T-cell (primary cell): ENCODE measurements around the gene AP1AR. TPM values are rescaled to one million over a fixed set of nuclear protein-coding genes. Genes with fewer than 3 reads are reported as not detected.
A peak's percentile ranks its signal among the peaks of the same experiment; 100 is the strongest.

Source experiments
- ATAC-seq, 4 experiments: fragments of 200-7000 bp in 3 of 4; fragments of 150-1000 bp in 1 of 4; cut with Tn5 transposase; replicated peaks in 1 of 4; 1 replicate in 3 of 4; 2 replicates in 1 of 4; pipeline ENCODE4 v1.10.0; 2021; ENCODE audit warnings: moderate library complexity in 3 of 4, mild to moderate bottlenecking in 2 of 4, moderate number of reproducible peaks in 1 of 4
- CTCF ChIA-PET, 2 donors: fragments of 300-600 bp; sonication (Branson Sonifier 250); formaldehyde crosslinking; loops; one replicate each; lab custom pipeline; 2022; ENCODE audit warnings: antibody characterized with exemption in 2 of 2; lab: Charles Lee
- POLR2A ChIA-PET, 2 donors: fragments of 300-600 bp; sonication (Branson Sonifier 250); formaldehyde crosslinking; loops; one replicate each; lab custom pipeline; 2022; ENCODE audit warnings: antibody characterized with exemption in 2 of 2; lab: Charles Lee
- DNase-seq, 35 experiments: peaks; one replicate each; pipeline versions ENCODE4 v3.0.0 to v3.0.0-alpha.2; 2013 to 2023
- H3K27ac ChIP-seq: one replicate; pipeline ENCODE4 v1.5.1; 2013; ENCODE audit warnings: low read length
- H3K27me3 ChIP-seq, 2 experiments: replicated peaks in 1 of 2; 1 replicate in 1 of 2; 2 replicates in 1 of 2; pipeline versions ENCODE4 v1.6.1 to v1.7.0; 2013; ENCODE audit warnings: low read length in 1 of 2, mixed read lengths in 1 of 2; ENCODE audit not compliant: control insufficient read depth in 2 of 2, insufficient read depth in 2 of 2; ENCODE audit errors: extremely low read depth in 1 of 2
- H3K36me3 ChIP-seq, 2 donors: 1 replicate in 1 of 2; 2 replicates in 1 of 2; pipeline versions ENCODE4 v1.6.1 to v1.7.0; 2013; ENCODE audit warnings: low read length in 1 of 2; ENCODE audit not compliant: control insufficient read depth in 2 of 2, insufficient read depth in 1 of 2; ENCODE audit errors: extremely low read depth in 1 of 2
- H3K4me1 ChIP-seq, 2 experiments: 1 replicate in 1 of 2; 2 replicates in 1 of 2; pipeline versions ENCODE4 v1.6.1 to v1.7.0; 2013; ENCODE audit warnings: low read length in 2 of 2, mixed read lengths in 1 of 2; ENCODE audit not compliant: insufficient read depth in 2 of 2, control insufficient read depth in 1 of 2; ENCODE audit errors: extremely low read depth in 1 of 2
- H3K4me3 ChIP-seq, 2 donors: 1 replicate in 1 of 2; 2 replicates in 1 of 2; pipeline versions ENCODE4 v1.5.1 to v1.7.0; 2013; ENCODE audit warnings: mild to moderate bottlenecking in 2 of 2, low read length in 1 of 2, moderate library complexity in 1 of 2; ENCODE audit not compliant: control insufficient read depth in 1 of 2; ENCODE audit errors: extremely low read depth in 1 of 2
- H3K9me3 ChIP-seq: 2 replicates; pipeline ENCODE4 v1.7.0; 2013
- H3K27ac Mint-ChIP-seq, 2 donors: one replicate each; pipeline ENCODE4 v1.8.0; 2020 to 2021; ENCODE audit warnings: mild to moderate bottlenecking in 2 of 2, mixed read lengths in 2 of 2
- H3K27me3 Mint-ChIP-seq, 2 donors: one replicate each; pipeline ENCODE4 v1.8.0; 2021 to 2022; ENCODE audit warnings: mixed read lengths in 2 of 2
- H3K36me3 Mint-ChIP-seq: one replicate; pipeline ENCODE4 v1.8.0; 2021; ENCODE audit warnings: mixed read lengths
- H3K4me1 Mint-ChIP-seq, 3 donors: one replicate each; pipeline ENCODE4 v1.8.0; 2020 to 2022; ENCODE audit warnings: mixed read lengths in 3 of 3, mild to moderate bottlenecking in 1 of 3
- H3K4me3 Mint-ChIP-seq, 3 donors: one replicate each; pipeline ENCODE4 v1.8.0; 2020 to 2022; ENCODE audit warnings: mild to moderate bottlenecking in 3 of 3, mixed read lengths in 3 of 3, moderate library complexity in 3 of 3
- H3K9me3 Mint-ChIP-seq, 3 donors: one replicate each; pipeline ENCODE4 v1.8.0; 2020 to 2022; ENCODE audit warnings: mixed read lengths in 3 of 3
- WGBS: methylation state at CpG from one replicate; pipeline ENCODE4 v1.1.5; 2013; ENCODE audit warnings: missing lambda C conversion rate; ENCODE audit not compliant: insufficient coverage; 5-methylcytosine and 5-hydroxymethylcytosine counted together
- total RNA-seq, 35 experiments: library from RNA in 6 of 35; stranded (reverse) in 6 of 35; fragments of 120-200 nt in 1 of 35; gene quantifications; one replicate each; pipeline versions ENCODE4 v1.2.1 to v1.2.4 and lab custom pipeline; 2013 to 2026

Gene AP1AR
- total RNA-seq, 5 donors from 2014 or later (not counting 1 experiment from before 2014, with no cell fraction given) = 13.9 to 21.4 (median 20.3) TPM

DNA sequence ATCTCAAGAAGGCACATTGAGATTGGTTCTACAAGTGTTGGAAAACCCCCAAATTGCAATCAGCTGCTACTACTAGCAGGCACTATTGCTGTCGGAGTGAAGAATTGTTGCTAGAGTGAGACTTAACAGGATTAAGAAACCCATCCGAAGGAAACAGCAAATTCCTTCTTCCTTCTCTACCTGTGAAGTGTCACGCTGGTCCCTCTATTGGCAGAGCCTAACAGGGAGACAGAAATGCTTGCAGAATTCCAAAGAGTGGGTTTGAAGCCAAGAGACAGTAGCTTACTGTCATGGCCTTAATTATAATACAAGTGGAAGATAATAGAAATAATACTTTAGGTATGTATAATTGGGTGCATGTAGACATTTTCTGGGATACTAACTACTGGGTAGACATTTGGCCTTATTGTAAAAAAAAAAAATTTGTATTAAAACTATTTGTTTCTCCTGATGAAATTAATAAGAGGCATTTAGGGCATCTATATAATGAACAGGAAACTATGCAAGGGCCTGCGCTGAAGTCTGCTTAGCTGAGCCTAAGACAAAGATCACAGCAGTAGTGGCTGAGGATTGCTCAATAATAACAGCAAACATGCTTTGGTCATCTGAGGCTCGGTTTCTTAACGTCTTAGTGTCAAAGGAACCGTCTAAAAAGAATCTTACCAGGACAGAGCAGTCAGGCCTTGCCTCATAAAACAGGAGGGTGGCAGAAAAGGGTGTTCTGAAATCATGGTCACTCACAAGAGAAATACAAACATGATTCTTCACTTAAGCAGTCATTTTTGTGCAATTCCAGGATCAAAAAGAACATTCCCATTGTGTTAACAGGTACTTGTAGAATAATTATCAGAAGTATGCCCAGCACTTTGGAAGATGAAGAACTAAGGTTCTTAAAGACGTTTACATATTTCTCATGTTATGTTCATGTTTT is 45.6 kb upstream of the AP1AR start:
- Mint-ChIP-seq H3K27ac (no peak overlapping the region), H3K36me3 (peaks cover 7% of the 10 kb centered on the region), H3K27me3 (no peaks in the 10 kb centered on the region), H3K9me3 (no peaks in the 10 kb centered on the region), H3K4me1 (peaks cover 24 to 28% (median 27%) of the 10 kb centered on the region in 3 donors), H3K4me3 (no peak overlapping the region)
- no peaks in the 10 kb centered on the region for H3K36me3 ChIP-seq
- no peak for DNase-seq
- H3K4me3 ChIP-seq = no peak overlapping the region
- ChIA-PET CTCF (no interaction called here), POLR2A (interaction anchor here in 1 of 2 donors (0.7 kb wide), 1 partner anchor 48 kb away, joined by 3 read pairs; no protein-coding TSS in a partner anchor)
- H3K27ac ChIP-seq = no peak overlapping the region
- no peak for ATAC-seq
- H3K4me1 ChIP-seq = peaks cover 12 to 18% of the 10 kb centered on the region in 2 experiments
- WGBS = 95% methylated on average over 5 of the region's 8 CpGs
- H3K9me3 ChIP-seq = no peaks in the 10 kb centered on the region
- H3K27me3 ChIP-seq = no peaks in the 10 kb centered on the region

DNA sequence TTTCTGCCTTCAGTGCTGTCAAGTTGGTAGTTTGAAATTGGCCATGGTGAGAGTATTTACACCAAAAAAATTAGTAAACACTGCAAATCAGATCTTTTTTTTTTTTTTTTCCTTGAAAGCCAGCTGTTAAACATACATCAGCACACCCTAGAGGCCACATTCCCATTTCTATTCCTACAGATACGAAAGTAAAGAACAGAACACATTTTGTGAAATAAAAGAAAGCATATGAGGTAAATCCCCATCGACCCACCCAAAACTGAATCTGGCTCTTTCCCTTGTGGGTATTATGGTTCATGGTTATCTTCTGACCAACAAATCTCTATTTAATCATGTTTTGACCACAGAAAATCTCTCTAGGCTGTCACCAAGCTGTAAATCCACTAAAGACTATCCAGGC is 41.8 kb upstream of the AP1AR start:
- Mint-ChIP-seq H3K36me3 (peaks cover 7% of the 10 kb centered on the region), H3K4me1 (no peaks in the 10 kb centered on the region), H3K9me3 (no peaks in the 10 kb centered on the region), H3K27ac (no peak overlapping the region), H3K27me3 (no peaks in the 10 kb centered on the region), H3K4me3 (no peak overlapping the region)
- Histone ChIP-seq H3K27ac (no peak overlapping the region), H3K36me3 (no peaks in the 10 kb centered on the region), H3K4me3 (no peak overlapping the region), H3K27me3 (no peaks in the 10 kb centered on the region), H3K4me1 (no peaks in the 10 kb centered on the region), H3K9me3 (no peaks in the 10 kb centered on the region)
- DNase-seq (peak in 1 of 35 experiments; percentile 16), ATAC-seq (no peak)
- POLR2A ChIA-PET = interaction anchor here in 1 of 2 donors (0.6 kb wide), 1 partner anchor 86 kb away, joined by 4 read pairs; no protein-coding TSS in a partner anchor
- CTCF ChIA-PET = interaction anchor here (0.7 to 1.0 kb wide), 2 partner anchors 72 to 89 kb away, joined by 3 read pairs; no protein-coding TSS in a partner anchor
- no CpG with 5 or more reads among the region's 2 CpGs for WGBS

DNA sequence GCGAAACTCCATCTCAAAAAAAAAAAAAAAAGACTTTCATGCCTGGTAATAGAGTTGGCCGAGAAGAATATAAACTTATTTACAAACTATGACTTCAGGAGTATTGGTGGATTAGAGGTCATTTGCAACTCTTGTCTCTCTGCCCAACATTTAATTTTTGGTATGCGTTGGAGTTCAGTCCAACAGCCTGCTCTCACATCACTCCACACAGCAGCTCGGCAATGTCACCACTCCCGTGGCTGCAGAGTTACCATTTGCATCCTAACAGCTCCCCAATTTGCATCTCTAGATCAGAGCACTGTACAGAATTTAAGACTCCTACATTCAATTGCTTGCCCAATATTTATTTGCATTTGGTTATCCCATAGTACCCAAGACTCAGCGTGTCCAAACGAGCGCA is 40.9 kb upstream of the AP1AR start:
- ATAC-seq (no peak), DNase-seq (no peak)
- Histone ChIP-seq H3K27ac (no peak overlapping the region), H3K4me1 (no peaks in the 10 kb centered on the region), H3K4me3 (no peak overlapping the region), H3K36me3 (no peaks in the 10 kb centered on the region), H3K27me3 (no peaks in the 10 kb centered on the region), H3K9me3 (no peaks in the 10 kb centered on the region)
- no peak overlapping the region for H3K4me3 Mint-ChIP-seq
- H3K36me3 Mint-ChIP-seq = peaks cover 9% of the 10 kb centered on the region
- POLR2A ChIA-PET = interaction anchor here in 1 of 2 donors (0.6 kb wide), 1 partner anchor 87 kb away, joined by 4 read pairs; no protein-coding TSS in a partner anchor
- CTCF ChIA-PET = no interaction called here
- H3K27ac Mint-ChIP-seq = no peak overlapping the region
- 93% methylated on average over 6 of the region's 8 CpGs for WGBS
- H3K9me3 Mint-ChIP-seq = no peaks in the 10 kb centered on the region
- no peaks in the 10 kb centered on the region for H3K27me3 Mint-ChIP-seq
- no peaks in the 10 kb centered on the region for H3K4me1 Mint-ChIP-seq

DNA sequence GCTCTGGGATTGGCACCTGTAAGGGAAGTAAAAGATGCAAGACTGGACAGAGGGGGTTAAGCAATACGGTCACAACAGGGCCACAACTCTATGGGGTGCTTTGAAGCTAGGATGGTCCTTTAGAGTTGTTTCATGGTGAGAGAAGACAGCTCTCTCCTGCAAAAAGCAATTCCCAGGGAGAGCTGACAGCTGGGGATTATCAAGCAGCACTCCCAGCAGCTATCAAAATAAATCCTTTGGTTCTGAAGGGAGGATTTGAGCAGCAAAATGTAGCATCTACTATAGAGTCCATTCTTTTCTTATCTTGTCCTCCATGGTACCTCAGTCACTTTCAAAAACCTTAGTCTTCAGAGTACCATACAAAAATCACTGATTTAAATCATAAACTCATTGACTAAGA is 35.1 kb upstream of the AP1AR start:
- no peak for DNase-seq
- no peak for ATAC-seq
- H3K4me1 ChIP-seq = no peaks in the 10 kb centered on the region
- no peaks in the 10 kb centered on the region for H3K9me3 Mint-ChIP-seq
- H3K4me3 Mint-ChIP-seq = no peak overlapping the region
- no peak overlapping the region for H3K4me3 ChIP-seq
- no peaks in the 10 kb centered on the region for H3K36me3 ChIP-seq
- no peak overlapping the region for H3K27ac Mint-ChIP-seq
- H3K27me3 ChIP-seq = no peaks in the 10 kb centered on the region
- peaks cover 2% of the 10 kb centered on the region for H3K36me3 Mint-ChIP-seq
- no peaks in the 10 kb centered on the region for H3K27me3 Mint-ChIP-seq
- no peaks in the 10 kb centered on the region for H3K4me1 Mint-ChIP-seq
- ChIA-PET POLR2A (no interaction called here), CTCF (interaction anchor here in 1 of 2 donors (0.6 kb wide), 1 partner anchor 111 kb away, joined by 5 read pairs; no protein-coding TSS in a partner anchor)
- no CpG with 5 or more reads among the region's 1 CpG for WGBS
- no peak overlapping the region for H3K27ac ChIP-seq
- no peaks in the 10 kb centered on the region for H3K9me3 ChIP-seq

DNA sequence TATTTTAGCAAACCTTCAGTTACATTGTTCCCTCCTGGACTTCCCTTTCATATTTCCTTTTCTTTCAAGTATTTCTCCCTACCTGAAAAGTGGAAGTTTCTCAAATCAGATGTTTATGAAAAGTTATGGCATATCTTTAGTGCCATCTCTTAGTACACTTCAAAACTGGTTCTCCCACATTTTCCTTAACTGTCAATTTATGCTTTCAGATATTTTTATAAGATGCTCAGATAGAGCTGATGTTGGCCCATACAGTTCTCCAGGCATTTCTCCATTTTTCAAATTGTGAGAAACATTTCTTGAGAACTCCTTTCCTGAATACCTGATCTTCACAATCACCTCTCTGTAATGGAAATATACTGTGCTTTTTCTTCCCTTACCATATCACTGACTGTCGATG is 32.5 kb upstream of the AP1AR start:
- POLR2A ChIA-PET = no interaction called here
- H3K27ac ChIP-seq = no peak overlapping the region
- WGBS = no CpG with 5 or more reads among the region's 1 CpG
- no peaks in the 10 kb centered on the region for H3K36me3 ChIP-seq
- H3K4me3 ChIP-seq = no peak overlapping the region
- no peak for DNase-seq
- no peak for ATAC-seq
- H3K4me3 Mint-ChIP-seq = no peak overlapping the region
- CTCF ChIA-PET = interaction anchor here in 1 of 2 donors (0.6 kb wide), 1 partner anchor 48 kb away, joined by 3 read pairs; no protein-coding TSS in a partner anchor
- H3K27me3 Mint-ChIP-seq = no peaks in the 10 kb centered on the region
- H3K27ac Mint-ChIP-seq = no peak overlapping the region
- H3K4me1 ChIP-seq = no peaks in the 10 kb centered on the region
- H3K4me1 Mint-ChIP-seq = no peaks in the 10 kb centered on the region
- no peaks in the 10 kb centered on the region for H3K9me3 ChIP-seq
- H3K9me3 Mint-ChIP-seq = no peaks in the 10 kb centered on the region
- H3K36me3 Mint-ChIP-seq = peaks cover 2% of the 10 kb centered on the region
- H3K27me3 ChIP-seq = no peaks in the 10 kb centered on the region

- no peaks in the 10 kb centered on the region for H3K27me3 Mint-ChIP-seq
- ChIA-PET POLR2A (no interaction called here), CTCF (interaction anchor here in 1 of 2 donors (1.0 kb wide), 1 partner anchor 12 kb away, joined by 3 read pairs; no protein-coding TSS in a partner anchor)
- no peaks in the 10 kb centered on the region for H3K4me1 ChIP-seq
- H3K36me3 Mint-ChIP-seq = no peaks in the 10 kb centered on the region
- H3K9me3 ChIP-seq = no peaks in the 10 kb centered on the region
- no peaks in the 10 kb centered on the region for H3K36me3 ChIP-seq
- no peaks in the 10 kb centered on the region for H3K9me3 Mint-ChIP-seq
- H3K27ac Mint-ChIP-seq = no peak overlapping the region
- H3K4me3 ChIP-seq = no peak overlapping the region
- DNase-seq (no peak), ATAC-seq (no peak)
- WGBS = 84% methylated on average over 4 of the region's 4 CpGs
- H3K4me3 Mint-ChIP-seq = no peak overlapping the region
- no peaks in the 10 kb centered on the region for H3K27me3 ChIP-seq
- H3K27ac ChIP-seq = no peak overlapping the region
- no peaks in the 10 kb centered on the region for H3K4me1 Mint-ChIP-seq
Measured at GRCh38 chr4:112201915-112202505, 29.6 kb upstream of the AP1AR start.
